ENCODE measurements around the gene MAZ.
"Not testable (repeated sequence)": the region's sequence is repeated elsewhere in the genome, so short reads cannot be mapped to it uniquely, and the experiment has no call there.

Gene MAZ

GRCh38 chr16:29784901-29785500 is 21.3 kb upstream of the MAZ start:
- DNase-seq (ENCODE audit: low read depth, low spot score) = peak; percentile 77

DNA sequence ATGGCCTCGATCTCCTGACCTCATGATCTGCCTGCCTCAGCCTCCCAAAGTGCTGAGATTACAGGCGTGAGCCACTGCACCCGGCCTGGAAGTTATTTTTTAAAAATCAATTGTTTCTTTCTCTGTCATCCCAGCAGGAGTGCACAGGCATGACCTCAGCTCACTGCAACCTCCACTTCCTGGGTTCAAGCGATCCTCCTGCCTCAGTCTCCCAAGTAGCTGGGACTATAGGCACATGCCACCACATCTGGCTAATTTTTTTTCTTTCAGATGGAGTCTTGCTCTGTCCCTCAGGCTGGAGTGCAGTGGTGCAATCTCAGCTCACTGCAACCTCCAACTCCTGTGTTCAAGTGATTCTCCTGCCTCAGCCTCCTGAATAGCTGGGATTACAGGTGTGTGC is 19.2 kb upstream of the MAZ start:
- not testable (repeated sequence) for DNase-seq (ENCODE audit: low read depth, low spot score)

GRCh38 chr16:29789775-29790182 is 16.6 kb upstream of the MAZ start:
- DNase-seq (ENCODE audit: low read depth, low spot score) = no peak

DNA sequence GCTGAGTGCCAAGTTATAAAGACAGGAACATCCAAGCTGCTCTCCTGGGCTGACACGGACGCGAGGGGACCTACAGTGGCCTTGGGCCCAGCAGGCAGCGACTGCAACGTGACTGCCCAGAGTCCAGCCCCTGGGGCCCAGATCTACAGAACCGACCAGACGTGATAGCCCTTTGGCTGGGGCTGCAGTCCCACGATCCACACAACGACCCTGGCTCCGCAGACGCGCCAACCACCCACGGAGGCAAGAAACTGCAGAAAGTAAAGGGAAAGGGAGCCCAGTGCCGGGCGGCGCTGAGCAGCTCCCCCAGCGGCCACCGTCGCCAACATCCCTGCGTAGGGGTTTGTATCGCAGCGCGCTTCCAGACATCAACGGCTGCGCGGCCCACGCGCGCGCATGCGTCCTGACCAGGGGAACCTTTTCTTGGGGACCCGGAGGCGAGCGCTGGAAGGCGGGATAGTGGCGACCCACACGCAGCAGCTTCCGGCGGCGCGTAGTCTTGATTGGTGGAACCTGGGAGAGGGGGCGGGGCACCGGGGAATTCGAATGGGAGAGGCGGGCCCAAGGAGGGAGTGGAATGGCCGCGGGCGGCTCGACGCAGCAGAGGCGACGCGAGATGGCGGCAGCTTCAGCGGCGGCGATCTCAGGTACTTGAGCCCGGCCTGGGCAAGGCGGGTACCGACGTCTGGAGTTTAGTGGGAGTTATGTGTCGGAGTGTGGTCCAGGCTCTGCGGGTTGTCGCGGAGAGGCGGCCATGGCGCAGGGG is 16.0 kb upstream of the MAZ start, which contains the start of gene KIF22:
KIF22 (plus strand) TSS at position 569 of the 766 bp plus-strand sequence; CDS start at position 578, 9 bp downstream.
- peak; percentile 100 for DNase-seq (ENCODE audit: low read depth, low spot score)

GRCh38 chr16:29790949-29791844 is 15.1 kb upstream of the MAZ start:
- DNase-seq (ENCODE audit: low read depth, low spot score) = peak; percentile 26

GRCh38 chr16:29791845-29792807 is 14.2 kb upstream of the MAZ start:
- no peak for DNase-seq (ENCODE audit: low read depth, low spot score)

- not testable (repeated sequence) for DNase-seq (ENCODE audit: low read depth, low spot score)
Measured at GRCh38 chr16:29793153-29793552, 13.2 kb upstream of the MAZ start.

- no peak for DNase-seq (ENCODE audit: low read depth, low spot score)
Measured at GRCh38 chr16:29794231-29794710, 12.1 kb upstream of the MAZ start.

DNA sequence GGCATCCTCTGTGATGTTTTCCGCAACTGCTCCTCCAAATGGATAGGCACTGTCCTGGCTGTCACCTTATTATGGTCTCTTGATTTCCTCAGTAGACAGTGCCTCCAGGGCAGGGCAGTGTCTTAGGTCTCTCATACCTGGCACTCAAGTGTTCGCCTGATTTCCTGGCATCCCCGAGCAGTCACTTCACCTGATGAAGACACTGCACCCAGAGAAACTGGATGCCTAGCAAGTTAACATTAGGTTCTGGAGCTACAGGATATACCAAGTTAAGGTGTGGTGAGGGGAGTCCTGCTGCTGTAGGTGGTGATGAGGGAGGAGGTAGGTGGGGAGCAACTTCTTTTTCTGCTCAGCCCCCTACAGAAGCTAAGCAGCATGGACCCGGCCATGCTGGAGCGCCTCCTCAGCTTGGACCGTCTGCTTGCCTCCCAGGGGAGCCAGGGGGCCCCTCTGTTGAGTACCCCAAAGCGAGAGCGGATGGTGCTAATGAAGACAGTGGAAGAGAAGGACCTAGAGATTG is 3.9 kb upstream of the MAZ start:
- no peak for DNase-seq (ENCODE audit: low read depth, low spot score)

GRCh38 chr16:29804020-29804419 is 2.3 kb upstream of the MAZ start:
- DNase-seq (ENCODE audit: low read depth, low spot score) = no peak

DNA sequence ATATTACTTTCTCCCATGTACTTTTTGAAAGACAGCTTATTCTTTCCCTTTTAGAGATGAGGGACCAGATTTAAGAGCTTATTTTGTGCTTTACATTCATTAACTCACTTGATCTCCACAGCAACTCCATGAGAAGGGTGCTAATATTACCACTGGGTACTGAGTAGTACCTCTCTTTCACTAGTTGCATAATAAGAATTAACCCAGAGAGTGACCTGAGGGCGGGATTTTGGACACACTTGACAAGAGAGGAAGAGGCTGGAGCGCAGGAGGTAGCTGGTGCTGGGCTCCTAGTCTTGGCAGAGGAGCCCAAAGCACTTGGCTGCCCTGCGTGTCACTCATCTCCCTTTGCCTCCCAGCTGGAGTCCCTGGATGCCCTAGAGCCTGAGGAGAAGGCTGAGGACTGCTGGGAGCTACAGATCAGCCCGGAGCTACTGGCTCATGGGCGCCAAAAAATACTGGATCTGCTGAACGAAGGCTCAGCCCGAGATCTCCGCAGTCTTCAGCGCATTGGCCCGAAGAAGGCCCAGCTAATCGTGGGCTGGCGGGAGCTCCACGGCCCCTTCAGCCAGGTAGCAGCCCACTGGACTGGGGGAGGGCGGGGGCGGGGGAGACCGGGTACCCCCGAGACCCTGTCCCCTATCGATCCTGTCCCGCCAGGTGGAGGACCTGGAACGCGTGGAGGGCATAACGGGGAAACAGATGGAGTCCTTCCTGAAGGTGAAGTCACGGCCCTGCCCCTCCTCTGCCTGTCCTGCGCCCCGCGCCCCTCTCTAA is 1.7 kb upstream of the MAZ start:
- DNase-seq (ENCODE audit: low read depth, low spot score) = peak; percentile 39

DNA sequence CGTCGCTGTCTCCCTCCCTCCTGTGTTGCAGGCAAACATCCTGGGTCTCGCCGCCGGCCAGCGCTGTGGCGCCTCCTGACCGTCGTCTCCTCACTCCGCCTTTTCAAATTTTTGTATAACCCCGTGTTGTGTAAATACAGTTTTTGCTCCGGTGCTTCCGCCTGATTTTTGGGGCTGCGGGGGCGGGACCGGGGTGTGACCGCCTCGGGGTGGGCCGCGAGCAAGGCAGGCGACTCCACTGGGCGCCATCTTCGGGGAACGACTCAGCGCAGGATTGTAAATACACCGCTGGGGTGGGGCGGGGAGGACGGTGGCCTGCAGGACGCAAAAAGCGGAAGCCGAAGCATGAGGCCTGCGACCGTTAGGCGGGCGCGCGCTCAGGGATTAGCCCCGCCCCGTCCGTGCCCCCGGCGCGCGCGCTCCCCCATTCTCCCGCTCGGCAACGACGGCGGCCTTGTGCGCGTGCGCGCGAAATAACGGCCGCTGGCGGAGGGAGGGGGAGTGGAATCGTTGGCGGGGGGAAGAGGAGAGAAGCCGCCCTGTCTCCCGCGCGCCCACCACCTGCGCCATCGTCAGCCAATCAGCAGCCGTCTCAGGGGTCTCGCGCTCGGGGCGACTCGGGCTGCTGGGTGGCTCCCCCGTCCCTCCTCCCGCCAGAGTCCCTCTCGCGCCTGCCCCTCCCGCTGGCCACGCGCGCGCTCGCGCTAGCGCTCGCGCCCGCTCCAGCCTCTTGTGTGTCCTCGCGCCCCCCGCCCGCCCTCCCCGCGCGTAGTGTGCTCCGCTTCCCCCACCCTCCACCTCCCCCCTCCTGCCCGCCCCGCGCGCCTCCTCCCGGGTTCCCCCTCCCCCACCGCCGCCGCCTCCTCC is 864 bp upstream of the MAZ start:
- DNase-seq (ENCODE audit: low read depth, low spot score) = peak; percentile 99

DNA sequence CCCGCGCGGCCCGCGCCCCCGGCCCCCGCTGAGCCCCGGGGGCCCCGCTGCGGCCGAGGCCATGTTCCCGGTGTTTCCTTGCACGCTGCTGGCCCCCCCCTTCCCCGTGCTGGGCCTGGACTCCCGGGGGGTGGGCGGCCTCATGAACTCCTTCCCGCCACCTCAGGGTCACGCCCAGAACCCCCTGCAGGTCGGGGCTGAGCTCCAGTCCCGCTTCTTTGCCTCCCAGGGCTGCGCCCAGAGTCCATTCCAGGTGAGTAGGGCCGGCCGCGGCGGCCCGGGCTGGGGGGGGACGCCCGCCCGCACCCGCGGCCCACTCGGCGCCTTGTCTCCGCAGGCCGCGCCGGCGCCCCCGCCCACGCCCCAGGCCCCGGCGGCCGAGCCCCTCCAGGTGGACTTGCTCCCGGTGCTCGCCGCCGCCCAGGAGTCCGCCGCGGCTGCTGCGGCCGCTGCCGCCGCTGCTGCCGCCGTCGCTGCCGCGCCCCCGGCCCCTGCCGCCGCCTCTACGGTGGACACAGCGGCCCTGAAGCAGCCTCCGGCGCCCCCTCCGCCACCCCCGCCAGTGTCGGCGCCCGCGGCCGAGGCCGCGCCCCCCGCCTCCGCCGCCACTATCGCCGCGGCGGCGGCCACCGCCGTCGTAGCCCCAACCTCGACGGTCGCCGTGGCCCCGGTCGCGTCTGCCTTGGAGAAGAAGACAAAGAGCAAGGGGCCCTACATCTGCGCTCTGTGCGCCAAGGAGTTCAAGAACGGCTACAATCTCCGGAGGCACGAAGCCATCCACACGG is 504 bp downstream of the MAZ start:
- peak; percentile 68 for DNase-seq (ENCODE audit: low read depth, low spot score)

DNA sequence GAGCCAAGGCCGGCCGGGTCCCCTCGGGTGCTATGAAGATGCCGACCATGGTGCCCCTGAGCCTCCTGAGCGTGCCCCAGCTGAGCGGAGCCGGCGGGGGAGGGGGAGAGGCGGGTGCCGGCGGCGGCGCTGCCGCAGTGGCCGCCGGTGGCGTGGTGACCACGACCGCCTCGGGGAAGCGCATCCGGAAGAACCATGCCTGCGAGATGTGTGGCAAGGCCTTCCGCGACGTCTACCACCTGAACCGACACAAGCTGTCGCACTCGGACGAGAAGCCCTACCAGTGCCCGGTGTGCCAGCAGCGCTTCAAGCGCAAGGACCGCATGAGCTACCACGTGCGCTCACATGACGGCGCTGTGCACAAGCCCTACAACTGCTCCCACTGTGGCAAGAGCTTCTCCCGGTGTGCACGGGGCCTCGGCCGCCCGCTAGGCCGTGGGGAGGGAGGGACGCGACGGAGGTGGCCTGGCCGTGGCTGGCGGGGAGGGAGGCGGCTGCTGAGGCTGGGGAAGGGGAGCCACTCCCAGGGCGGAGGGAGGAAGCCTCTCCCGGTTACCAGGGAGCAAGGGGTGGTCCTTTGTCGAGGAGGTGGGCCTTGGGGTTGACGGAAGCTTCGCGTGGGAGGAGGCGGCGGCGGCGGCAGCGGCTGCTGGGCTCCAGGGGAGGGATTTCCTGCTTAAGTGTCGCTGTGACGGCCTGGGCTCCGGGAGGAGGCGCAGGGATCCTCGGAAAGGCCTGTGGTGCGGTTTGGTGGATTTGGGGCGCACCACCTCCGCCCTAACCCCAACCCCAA is 1.3 kb downstream of the MAZ start:
- DNase-seq (ENCODE audit: low read depth, low spot score) = peak; percentile 95

DNA sequence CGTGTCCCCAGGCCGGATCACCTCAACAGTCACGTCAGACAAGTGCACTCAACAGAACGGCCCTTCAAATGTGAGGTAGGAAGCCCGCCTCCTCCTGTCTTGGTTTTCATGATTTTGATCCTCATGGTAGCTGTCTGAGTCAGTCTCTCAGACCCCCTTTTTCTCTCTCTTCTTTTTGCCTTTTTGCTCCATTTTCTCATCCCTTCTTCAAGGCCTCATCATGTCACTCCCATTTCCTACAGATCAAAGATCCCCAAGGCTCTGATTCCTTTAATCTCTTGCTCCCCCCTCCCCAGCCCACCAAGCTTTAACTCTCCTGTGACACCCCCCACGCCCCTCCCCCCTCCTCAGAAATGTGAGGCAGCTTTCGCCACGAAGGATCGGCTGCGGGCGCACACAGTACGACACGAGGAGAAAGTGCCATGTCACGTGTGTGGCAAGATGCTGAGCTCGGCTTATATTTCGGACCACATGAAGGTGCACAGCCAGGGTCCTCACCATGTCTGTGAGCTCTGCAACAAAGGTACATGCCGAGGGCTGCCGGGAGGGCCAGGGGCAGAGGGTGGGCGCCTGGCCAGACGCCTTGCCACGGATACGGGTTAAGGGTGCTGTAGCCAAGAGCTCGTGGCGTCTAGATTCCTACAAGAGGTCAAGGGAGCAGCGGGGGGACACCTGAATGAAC is 2.0 kb downstream of the MAZ start:
- DNase-seq (ENCODE audit: low read depth, low spot score) = peak; percentile 25

- DNase-seq (ENCODE audit: low read depth, low spot score) = no peak
Measured at GRCh38 chr16:29809031-29809747, 2.9 kb downstream of the MAZ start.

Measured in astrocyte of the hippocampus (primary cell).